Measurements from ENCODE around the gene DEPDC7. TPM values are rescaled to one million over a fixed set of nuclear protein-coding genes. Genes with fewer than 3 reads are reported as not detected.
"Not testable (repeated sequence)": the region's sequence is repeated elsewhere in the genome, so short reads cannot be mapped to it uniquely, and the experiment has no call there.

The DEPDC7 gene
- total RNA-seq, 6 donors from 2014 or later, result 0.49 to 1.6 (median 1.0) TPM; not detected in 1

- TF ChIP-seq CTCF (IDR thresholded peaks at IDR 0.05) (no peak), POLR2A (IDR thresholded peaks at IDR 0.05) (no peak), EP300 (IDR thresholded peaks at IDR 0.05) (no peak), POLR2AphosphoS5 (IDR thresholded peaks at IDR 0.05) (no peak)
- Histone ChIP-seq H3K9me3 (no peaks in the 10 kb centered on the region), H3K4me1 (peaks cover 10 to 15% (median 11%) of the 10 kb centered on the region in 4 donors), H3K27ac (no peak overlapping the region), H3K27me3 (no peaks in the 10 kb centered on the region), H3K4me3 (no peak overlapping the region), H3K36me3 (peaks cover 0 to 31% (median 5%) of the 10 kb centered on the region in 4 donors)
- 78 to 83% methylated on average over 4 of the region's 4 CpGs for WGBS, 2 donors
- DNase-seq (no peak), ATAC-seq (ENCODE audit: low FRiP score in 2 of 2) (no peak)
Observed at GRCh38 chr11:33044285-33044756, 28.6 kb downstream of the DEPDC7 start.

- Histone ChIP-seq H3K27ac (no peak overlapping the region), H3K4me3 (no peak overlapping the region), H3K9me3 (no peaks in the 10 kb centered on the region), H3K36me3 (peaks cover 0 to 31% (median 5%) of the 10 kb centered on the region in 4 donors), H3K27me3 (no peaks in the 10 kb centered on the region), H3K4me1 (peaks cover 3 to 9% (median 5%) of the 10 kb centered on the region in 4 donors)
- no peak for DNase-seq
- ATAC-seq (ENCODE audit: low FRiP score in 2 of 2), result no peak
- WGBS, 2 donors, result 85% methylated on average over 8 of the region's 8 CpGs
- TF ChIP-seq POLR2AphosphoS5 (IDR thresholded peaks at IDR 0.05), result no peak
- no peak for TF ChIP-seq POLR2A (IDR thresholded peaks at IDR 0.05)
Observed at GRCh38 chr11:33045551-33046255, 30.0 kb downstream of the DEPDC7 start.

- not testable (repeated sequence) for H3K27me3 ChIP-seq, H3K27ac ChIP-seq, H3K4me3 ChIP-seq, H3K4me1 ChIP-seq, H3K9me3 ChIP-seq
- 69 to 71% methylated on average over 6 of the region's 6 CpGs for WGBS, 2 donors
- peaks cover 0 to 36% (median 5%) of the 10 kb centered on the region in 4 donors for H3K36me3 ChIP-seq
- ATAC-seq (ENCODE audit: low FRiP score in 2 of 2) (peak in 1 of 2 donors; percentile 84), DNase-seq (peak in 1 of 2 donors; percentile 41)
Observed at GRCh38 chr11:33048701-33049100, 33.0 kb downstream of the DEPDC7 start.

- 88 to 94% methylated on average over 3 of the region's 3 CpGs for WGBS, 2 donors
- ATAC-seq (ENCODE audit: low FRiP score in 2 of 2), result not testable (repeated sequence)
Observed at GRCh38 chr11:33049565-33050408, 34.1 kb downstream of the DEPDC7 start.

GRCh38 chr11:33052231-33052630 is 36.6 kb downstream of the DEPDC7 start:
- WGBS, 2 donors, result 72 to 75% methylated on average over 2 of the region's 2 CpGs
- Histone ChIP-seq H3K4me1 (no peaks in the 10 kb centered on the region), H3K4me3 (no peak overlapping the region), H3K9me3 (no peaks in the 10 kb centered on the region), H3K27ac (peak overlapping the region; percentile 6 to 64 (median 33)), H3K36me3 (peaks cover 0 to 21% (median 2%) of the 10 kb centered on the region in 4 donors), H3K27me3 (no peaks in the 10 kb centered on the region)
- no peak for TF ChIP-seq POLR2AphosphoS5 (IDR thresholded peaks at IDR 0.05)
- no peak for TF ChIP-seq EP300 (IDR thresholded peaks at IDR 0.05)
- TF ChIP-seq POLR2A (IDR thresholded peaks at IDR 0.05), result no peak
- TF ChIP-seq CTCF (IDR thresholded peaks at IDR 0.05), result no peak
- DNase-seq (no peak), ATAC-seq (ENCODE audit: low FRiP score in 2 of 2) (no peak)

More at GRCh38 chr11:33049565-33050408, 34.1 kb downstream of the DEPDC7 start:
- H3K9me3 ChIP-seq, DNase-seq, H3K27me3 ChIP-seq, H3K4me1 ChIP-seq, H3K4me3 ChIP-seq, H3K27ac ChIP-seq: not testable (repeated sequence)
- peaks cover 0 to 28% (median 4%) of the 10 kb centered on the region in 4 donors for H3K36me3 ChIP-seq

GRCh38 chr11:33055375-33055774 is 39.7 kb downstream of the DEPDC7 start:
- Histone ChIP-seq H3K9me3 (no peaks in the 10 kb centered on the region), H3K27ac (no peak overlapping the region), H3K36me3 (peaks cover 4 to 42% (median 15%) of the 10 kb centered on the region in 4 donors), H3K4me1 (no peaks in the 10 kb centered on the region), H3K27me3 (no peaks in the 10 kb centered on the region), H3K4me3 (no peak overlapping the region)
- no peak for TF ChIP-seq CTCF (IDR thresholded peaks at IDR 0.05)
- TF ChIP-seq EP300 (IDR thresholded peaks at IDR 0.05), result no peak
- no peak for TF ChIP-seq POLR2A (IDR thresholded peaks at IDR 0.05)
- TF ChIP-seq POLR2AphosphoS5 (IDR thresholded peaks at IDR 0.05), result no peak
- no peak for ATAC-seq (ENCODE audit: low FRiP score in 2 of 2)
- DNase-seq, result no peak

Measured in upper lobe of left lung (tissue), 6 donors.